Esophagus muscularis mucosa (tissue), 4 donors: ENCODE data around the gene PRKN. TPM values are rescaled to one million over a fixed set of nuclear protein-coding genes. Genes with fewer than 3 reads are reported as not detected.
A peak's percentile ranks its signal among the peaks of the same experiment; 100 is the strongest.

Source experiments
- DNase-seq: peaks from one replicate; pipeline ENCODE4 v3.0.0-alpha.2; 2017; ENCODE audit errors: extremely low spot score
- H3K27ac ChIP-seq, 4 donors: fragments of 200-600 bp; sonication (generic); replicated peaks in 1 of 4; 1 replicate in 3 of 4; 2 replicates in 1 of 4; pipeline ENCODE4 v1.5.1; 2016 to 2019; ENCODE audit warnings: mild to moderate bottlenecking in 1 of 4
- H3K27me3 ChIP-seq, 4 donors: fragments of 200-600 bp; sonication (generic); one replicate each; pipeline versions ENCODE4 v1.5.1 to v1.6.0; 2016 to 2019
- H3K36me3 ChIP-seq, 4 donors: fragments of 200-600 bp; sonication (generic); one replicate each; pipeline ENCODE4 v1.5.1; 2016 to 2019
- H3K4me1 ChIP-seq, 4 donors: fragments of 200-600 bp; sonication (generic); one replicate each; pipeline ENCODE4 v1.5.1; 2016 to 2019
- H3K4me3 ChIP-seq, 4 donors: fragments of 200-600 bp; sonication (generic); 1 replicate in 2 of 4; 2 replicates in 2 of 4; pipeline ENCODE4 v1.5.1; 2016 to 2019; ENCODE audit warnings: mild to moderate bottlenecking in 4 of 4, moderate library complexity in 1 of 4
- H3K9me3 ChIP-seq, 4 donors: fragments of 200-600 bp; sonication (generic); 1 replicate in 3 of 4; 2 replicates in 1 of 4; pipeline ENCODE4 v1.5.1; 2016 to 2019
- CTCF ChIP-seq, 3 experiments: fragments of 200-600 bp in 2 of 3; fragments of 450-650 bp in 1 of 3; sonication (generic) in 2 of 3; IDR thresholded peaks; one replicate each; pipeline ENCODE4 v1.5.1; 2017 to 2019; ENCODE audit warnings: antibody characterized with exemption in 3 of 3, mild to moderate bottlenecking in 2 of 3, moderate library complexity in 1 of 3
- EP300 ChIP-seq: sonication (generic); formaldehyde crosslinking; IDR thresholded peaks from one replicate; pipeline ENCODE4 v1.6.1; 2017; ENCODE audit warnings: antibody characterized with exemption
- POLR2A ChIP-seq: fragments of 450-650 bp; IDR thresholded peaks from one replicate; pipeline ENCODE4 v1.6.1; 2017; ENCODE audit warnings: antibody characterized with exemption, moderate library complexity, mild to moderate bottlenecking, low read depth
- POLR2AphosphoS5 ChIP-seq, 2 donors: sonication (generic); formaldehyde crosslinking; IDR thresholded peaks; one replicate each; pipeline ENCODE4 v1.6.1; 2017; ENCODE audit warnings: antibody characterized with exemption in 2 of 2
- WGBS: methylation state at CpG from one replicate; pipeline ENCODE4 v1.1.5; 2018; 5-methylcytosine and 5-hydroxymethylcytosine counted together
- intact Hi-C: fragments of 100-400 bp; cut with DNase I; formaldehyde crosslinking; loops from one replicate; pipeline ENCODE4 v1.15.1; 2023
- total RNA-seq, 4 donors: library from RNA; depleted of rRNA; stranded (reverse); fragments of >200 nt; gene quantifications; one replicate each; pipeline versions ENCODE4 v1.1.0 to v1.2.1, GENCODE V29; 2016

Gene PRKN
- total RNA-seq, 4 donors from 2014 or later = 9.6 to 14.5 (median 10.8) TPM

GRCh38 chr6:162770955-162771354 is 43.4 kb upstream of the PRKN start:
- H3K4me1 ChIP-seq = no peaks in the 10 kb centered on the region
- no peak for TF ChIP-seq POLR2AphosphoS5 (IDR thresholded peaks at IDR 0.05)
- H3K9me3 ChIP-seq = no peaks in the 10 kb centered on the region
- H3K27me3 ChIP-seq = no peaks in the 10 kb centered on the region
- H3K4me3 ChIP-seq = no peak overlapping the region
- intact Hi-C loops = no loop called here
- DNase-seq = no peak
- 92% methylated on average over 1 of the region's 1 CpG for WGBS
- no peaks in the 10 kb centered on the region for H3K36me3 ChIP-seq
- H3K27ac ChIP-seq = no peak overlapping the region

- no peak for DNase-seq
- Histone ChIP-seq H3K9me3 (no peaks in the 10 kb centered on the region), H3K4me1 (no peaks in the 10 kb centered on the region), H3K27me3 (no peaks in the 10 kb centered on the region), H3K36me3 (no peaks in the 10 kb centered on the region), H3K4me3 (no peak overlapping the region), H3K27ac (no peak overlapping the region)
- TF ChIP-seq EP300 = no peak
- TF ChIP-seq POLR2A = no peak
- no peak for TF ChIP-seq POLR2AphosphoS5 (IDR thresholded peaks at IDR 0.05)
- TF ChIP-seq CTCF (IDR thresholded peaks at IDR 0.05) = no peak
- intact Hi-C loops = no loop called here
Measured at GRCh38 chr6:162770136-162770535, 42.6 kb upstream of the PRKN start.

GRCh38 chr6:162753775-162754174 is 26.2 kb upstream of the PRKN start:
- intact Hi-C loops = no loop called here
- Histone ChIP-seq H3K27ac (no peak overlapping the region), H3K4me1 (no peaks in the 10 kb centered on the region), H3K36me3 (no peaks in the 10 kb centered on the region), H3K4me3 (no peak overlapping the region), H3K27me3 (no peaks in the 10 kb centered on the region), H3K9me3 (no peaks in the 10 kb centered on the region)
- TF ChIP-seq POLR2A = no peak
- no peak for TF ChIP-seq EP300
- no peak for TF ChIP-seq POLR2AphosphoS5 (IDR thresholded peaks at IDR 0.05)
- no peak for DNase-seq

GRCh38 chr6:162751211-162751859 is 23.8 kb upstream of the PRKN start:
- H3K27me3 ChIP-seq = no peaks in the 10 kb centered on the region
- no peak for TF ChIP-seq POLR2AphosphoS5 (IDR thresholded peaks at IDR 0.05)
- no peak for TF ChIP-seq CTCF (IDR thresholded peaks at IDR 0.05)
- TF ChIP-seq EP300 = no peak
- TF ChIP-seq POLR2A = no peak
- DNase-seq = no peak
- no peak overlapping the region for H3K27ac ChIP-seq
- H3K36me3 ChIP-seq = no peaks in the 10 kb centered on the region
- no peaks in the 10 kb centered on the region for H3K9me3 ChIP-seq
- H3K4me3 ChIP-seq = no peak overlapping the region
- no peaks in the 10 kb centered on the region for H3K4me1 ChIP-seq
- intact Hi-C loops = no loop called here

- no peaks in the 10 kb centered on the region for H3K4me1 ChIP-seq
- no peak overlapping the region for H3K4me3 ChIP-seq
- 66% methylated on average over 3 of the region's 3 CpGs for whole genome bisulfite sequencing
- DNase-seq = no peak
- no peaks in the 10 kb centered on the region for H3K27me3 ChIP-seq
- no peaks in the 10 kb centered on the region for H3K36me3 ChIP-seq
- no peaks in the 10 kb centered on the region for H3K9me3 ChIP-seq
- TF ChIP-seq POLR2AphosphoS5 (IDR thresholded peaks at IDR 0.05) (no peak), POLR2A (no peak), EP300 (no peak), CTCF (IDR thresholded peaks at IDR 0.05) (no peak)
- intact Hi-C loops = no loop called here
- no peak overlapping the region for H3K27ac ChIP-seq
Measured at GRCh38 chr6:162750776-162751175, 23.2 kb upstream of the PRKN start.

GRCh38 chr6:162736961-162737360 is 9.4 kb upstream of the PRKN start:
- H3K27me3 ChIP-seq = no peaks in the 10 kb centered on the region
- H3K4me1 ChIP-seq = no peaks in the 10 kb centered on the region
- H3K36me3 ChIP-seq = no peaks in the 10 kb centered on the region
- intact Hi-C loops = no loop called here
- no peak overlapping the region for H3K4me3 ChIP-seq
- H3K27ac ChIP-seq = no peak overlapping the region
- H3K9me3 ChIP-seq = no peaks in the 10 kb centered on the region
- WGBS = 64% methylated on average over 1 of the region's 1 CpG
- TF ChIP-seq CTCF (IDR thresholded peaks at IDR 0.05) (peak in 1 of 3 experiments; percentile 15), POLR2A (no peak)
- DNase-seq = no peak
